Small intestine (tissue), 7 donors: ENCODE results near the gene LAMA5. TPM values are rescaled to one million over a fixed set of nuclear protein-coding genes. Genes with fewer than 3 reads are reported as not detected.

Source experiments
- DNase-seq, 2 donors: peaks; one replicate each; pipeline versions ENCODE4 v3.0.0 to v3.0.0-alpha.2; 2013
- FAIRE-seq: peaks from 2 replicates; lab custom pipeline; 2012; peaks lifted over from hg19 to GRCh38; lab: Jason Lieb, UNC
- H3K27ac ChIP-seq, 3 donors: one replicate each; pipeline ENCODE4 v1.5.1; 2013; ENCODE audit warnings: low read length in 2 of 3, mild to moderate bottlenecking in 2 of 3, control low read depth in 1 of 3, inconsistent platforms in 1 of 3, low read depth in 1 of 3, moderate library complexity in 1 of 3
- H3K27me3 ChIP-seq, 3 donors: one replicate each; pipeline ENCODE4 v1.6.1; 2013; ENCODE audit warnings: low read length in 3 of 3, inconsistent platforms in 1 of 3; ENCODE audit not compliant: control insufficient read depth in 3 of 3, insufficient read depth in 3 of 3
- H3K36me3 ChIP-seq, 3 donors: one replicate each; pipeline ENCODE4 v1.6.1; 2013; ENCODE audit warnings: low read length in 3 of 3, inconsistent platforms in 1 of 3, low read depth in 1 of 3, mild to moderate bottlenecking in 1 of 3, moderate library complexity in 1 of 3; ENCODE audit not compliant: control insufficient read depth in 3 of 3, insufficient read depth in 2 of 3
- H3K4me1 ChIP-seq, 3 donors: one replicate each; pipeline ENCODE4 v1.6.1; 2013; ENCODE audit warnings: low read length in 2 of 3, inconsistent platforms in 1 of 3, low read depth in 1 of 3, mild to moderate bottlenecking in 1 of 3, moderate library complexity in 1 of 3; ENCODE audit not compliant: control insufficient read depth in 3 of 3, insufficient read depth in 2 of 3
- H3K4me3 ChIP-seq, 3 donors: one replicate each; pipeline ENCODE4 v1.5.1; 2013; ENCODE audit warnings: low read length in 3 of 3, control low read depth in 1 of 3, inconsistent platforms in 1 of 3, low read depth in 1 of 3, mild to moderate bottlenecking in 1 of 3, moderate library complexity in 1 of 3
- H3K9me3 ChIP-seq, 2 donors: one replicate each; pipeline ENCODE4 v1.6.1; 2013; ENCODE audit warnings: low read depth in 1 of 2, low read length in 1 of 2; ENCODE audit not compliant: control insufficient read depth in 2 of 2, insufficient read depth in 1 of 2
- WGBS, 3 donors: extraction: QIAGEN DNeasy Blood & Tissue Kit; methylation state at CpG; one replicate each; pipeline ENCODE4 v1.1.7; 2013; 5-methylcytosine and 5-hydroxymethylcytosine counted together
- polyA plus RNA-seq, 4 donors: library from polyadenylated mRNA; stranded (reverse) in 3 of 4; unstranded in 1 of 4; fragments of 200-250 nt in 3 of 4; fragments of 120-200 nt in 1 of 4; gene quantifications; one replicate each; pipeline versions ENCODE4 v1.2.1 to v1.2.3, GENCODE V29; 2013
- donor health status: healthy with polysubstance abuse.
- donor health status: control.
- donor health status: control.
- donor health status: Bipolar disorder and iron deficiency.
- donor health status: healthy.

The LAMA5 gene
- polyA plus RNA-seq, 4 donors, result 1.3 to 62.8 (median 23.0) TPM

DNA sequence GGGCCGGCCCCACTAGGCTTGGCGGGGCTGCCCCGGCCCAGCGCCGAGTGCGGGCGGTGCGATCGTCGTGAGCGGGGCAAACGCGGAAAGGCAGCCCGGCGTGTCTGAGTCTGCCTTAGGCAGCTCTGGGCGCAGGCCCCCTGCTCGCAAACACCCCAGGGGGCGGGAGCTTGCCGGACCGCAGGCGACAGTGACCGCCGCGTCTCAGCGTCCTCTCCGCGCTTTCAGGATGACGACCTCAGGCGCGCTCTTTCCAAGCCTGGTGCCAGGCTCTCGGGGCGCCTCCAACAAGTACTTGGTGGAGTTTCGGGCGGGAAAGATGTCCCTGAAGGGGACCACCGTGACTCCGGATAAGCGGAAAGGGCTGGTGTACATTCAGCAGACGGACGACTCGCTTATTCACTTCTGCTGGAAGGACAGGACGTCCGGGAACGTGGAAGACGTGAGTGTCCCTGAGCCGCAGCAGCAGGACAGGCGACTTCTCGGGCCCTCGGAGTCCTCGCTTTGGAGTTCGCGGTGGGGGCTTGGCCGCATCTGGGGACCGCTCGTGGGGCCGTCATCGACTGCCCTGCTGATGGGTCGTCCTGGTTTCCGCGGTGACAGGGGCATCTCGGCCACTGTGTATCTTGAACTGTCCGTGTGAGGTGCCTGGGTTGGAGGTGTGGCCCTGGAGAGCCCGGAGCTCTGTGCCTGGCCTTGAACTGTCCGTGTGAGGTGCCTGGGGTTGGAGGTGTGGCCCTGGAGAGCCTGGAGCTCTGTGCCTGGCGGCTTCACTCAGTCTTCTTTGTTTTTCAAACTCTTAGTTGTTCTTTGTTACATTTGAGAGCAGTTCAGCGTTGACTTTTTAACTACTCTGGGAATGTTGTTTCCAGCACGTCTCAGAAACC lies 63.5 kb downstream of the LAMA5 start:
- H3K9me3 ChIP-seq, result no peaks in the 10 kb centered on the region
- H3K4me1 ChIP-seq, result peaks cover 2 to 12% (median 10%) of the 10 kb centered on the region in 3 donors
- DNase-seq, result peak; percentile 28 to 55
- no peaks in the 10 kb centered on the region for H3K27me3 ChIP-seq
- peaks cover 11 to 61% (median 13%) of the 10 kb centered on the region in 3 donors for H3K36me3 ChIP-seq
- H3K4me3 ChIP-seq, result peak overlapping the region; percentile 77 to 90 (median 82)
- H3K27ac ChIP-seq, result peak overlapping the region in 2 of 3 donors; percentile 56 to 76
- WGBS, 3 donors, result 1 to 4% (median 3%) methylated on average over 60 to 66 of the region's 66 CpGs
- no peak for FAIRE-seq

- peaks cover 7 to 56% (median 12%) of the 10 kb centered on the region in 3 donors for H3K36me3 ChIP-seq
- peak overlapping the region; percentile 77 to 90 (median 82) for H3K4me3 ChIP-seq
- FAIRE-seq, result no peak
- DNase-seq, result peak in 1 of 2 donors; percentile 6
- peaks cover 2 to 12% (median 10%) of the 10 kb centered on the region in 3 donors for H3K4me1 ChIP-seq
- H3K27me3 ChIP-seq, result no peaks in the 10 kb centered on the region
- WGBS, 3 donors, result 0% methylated on average over 15 to 39 of the region's 39 CpGs
- no peaks in the 10 kb centered on the region for H3K9me3 ChIP-seq
- peak overlapping the region in 2 of 3 donors; percentile 56 to 76 for H3K27ac ChIP-seq
These were observed 64.1 kb downstream of the LAMA5 start for GRCh38 chr20:62303062-62303339.

DNA sequence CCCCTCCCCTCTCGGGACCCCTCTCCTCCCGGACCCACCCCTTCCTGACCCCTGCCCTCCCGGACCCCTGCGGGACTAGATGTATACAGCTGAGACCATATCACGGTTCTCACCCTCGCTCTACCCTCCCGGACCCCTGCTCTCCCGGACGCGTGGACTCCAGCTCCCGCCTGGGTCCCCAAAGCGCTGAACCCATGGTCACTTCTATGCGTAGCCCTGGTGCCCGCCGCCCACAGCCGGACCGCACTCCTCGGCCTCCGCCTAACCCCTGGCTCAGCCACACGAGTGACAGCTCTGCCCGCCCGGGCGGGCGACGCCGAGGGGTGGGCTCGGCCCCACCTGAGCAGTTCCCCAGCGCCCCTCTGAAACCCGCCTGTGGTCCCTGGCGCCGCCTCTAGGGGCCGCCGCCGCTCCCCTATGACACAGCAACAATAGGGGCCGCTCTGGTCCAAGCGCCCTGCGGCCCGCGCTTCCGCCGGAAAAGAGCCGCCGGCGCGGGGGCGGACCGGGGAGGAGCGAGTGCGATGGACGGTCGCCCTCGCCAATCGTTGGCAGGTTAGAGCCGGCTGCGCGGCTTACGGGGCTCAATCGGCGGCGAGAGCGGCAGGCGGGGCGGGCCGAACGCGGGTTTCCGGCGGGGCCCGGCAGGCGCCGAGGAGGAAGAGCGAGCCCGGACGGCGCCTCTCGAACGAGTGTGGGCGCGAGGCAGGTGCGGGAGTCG lies 64.6 kb downstream of the LAMA5 start, which contains the start of gene ADRM1:
ADRM1 (plus strand) TSS at position 657 of the 721 bp plus-strand sequence. CDS start 572 bp downstream, outside the sequence.
- peaks cover 7 to 53% (median 9%) of the 10 kb centered on the region in 3 donors for H3K36me3 ChIP-seq
- H3K4me1 ChIP-seq, result peaks cover 2 to 12% (median 10%) of the 10 kb centered on the region in 3 donors
- no peak for FAIRE-seq
- 0 to 1% (median 1%) methylated on average over 49 to 81 of the region's 81 CpGs for WGBS, 3 donors
- no peaks in the 10 kb centered on the region for H3K27me3 ChIP-seq
- peak within 1 kb of the TSS; percentile 92 to 97 (median 94) for H3K27ac ChIP-seq
- peak; percentile 95 to 99 for DNase-seq
- peak within 1 kb of the TSS; percentile 77 to 90 (median 82) for H3K4me3 ChIP-seq
- no peaks in the 10 kb centered on the region for H3K9me3 ChIP-seq

- Histone ChIP-seq H3K4me1 (peaks cover 2 to 12% (median 10%) of the 10 kb centered on the region in 3 donors), H3K27ac (peak overlapping the region; percentile 92 to 97 (median 94)), H3K27me3 (no peaks in the 10 kb centered on the region), H3K4me3 (peak overlapping the region; percentile 37 to 82 (median 64)), H3K9me3 (no peaks in the 10 kb centered on the region), H3K36me3 (peaks cover 4 to 52% (median 8%) of the 10 kb centered on the region in 3 donors)
- FAIRE-seq (no peak), DNase-seq (peak; percentile 92 to 93)
- 0 to 2% (median 1%) methylated on average over 20 to 24 of the region's 24 CpGs for WGBS, 3 donors
These were observed 65.3 kb downstream of the LAMA5 start for GRCh38 chr20:62301773-62302340.

- no peak for DNase-seq
- WGBS, 3 donors, result 87 to 92% (median 88%) methylated on average over 11 of the region's 11 CpGs
- Histone ChIP-seq H3K27me3 (no peaks in the 10 kb centered on the region), H3K4me1 (peaks cover 2 to 12% (median 10%) of the 10 kb centered on the region in 3 donors), H3K27ac (no peak overlapping the region), H3K9me3 (no peaks in the 10 kb centered on the region), H3K4me3 (no peak overlapping the region), H3K36me3 (peaks cover 2 to 52% (median 10%) of the 10 kb centered on the region in 3 donors)
- no peak for FAIRE-seq
These were observed 65.9 kb downstream of the LAMA5 start for GRCh38 chr20:62301111-62301668.

- no peak overlapping the region for H3K27ac ChIP-seq
- peaks cover 2 to 12% (median 10%) of the 10 kb centered on the region in 3 donors for H3K4me1 ChIP-seq
- no peaks in the 10 kb centered on the region for H3K9me3 ChIP-seq
- 86 to 89% (median 89%) methylated on average over 11 of the region's 11 CpGs for WGBS, 3 donors
- peaks cover 3 to 52% (median 8%) of the 10 kb centered on the region in 3 donors for H3K36me3 ChIP-seq
- FAIRE-seq, result no peak
- H3K4me3 ChIP-seq, result no peak overlapping the region
- no peak for DNase-seq
- H3K27me3 ChIP-seq, result no peaks in the 10 kb centered on the region
These were observed 66.8 kb downstream of the LAMA5 start for GRCh38 chr20:62300319-62300718.

GRCh38 chr20:62299666-62300236 lies 67.4 kb downstream of the LAMA5 start:
- Histone ChIP-seq H3K36me3 (peaks cover 6 to 50% (median 8%) of the 10 kb centered on the region in 3 donors), H3K4me1 (peaks cover under 1 to 9% (median 9%) of the 10 kb centered on the region in 3 donors), H3K4me3 (no peak overlapping the region), H3K9me3 (no peaks in the 10 kb centered on the region), H3K27ac (no peak overlapping the region), H3K27me3 (no peaks in the 10 kb centered on the region)
- whole genome bisulfite sequencing, 3 donors, result 85 to 87% (median 86%) methylated on average over 12 of the region's 12 CpGs
- no peak for FAIRE-seq
- DNase-seq, result no peak
